Bronchial epithelial cell (primary cell): Measurements from ENCODE around the gene TMEM255B. TPM values are rescaled to one million over a fixed set of nuclear protein-coding genes. Genes with fewer than 3 reads are reported as not detected.

Experiments
- DNase-seq: peaks from one replicate; pipeline ENCODE4 v3.0.0-alpha.2; 2010; ENCODE audit warnings: low read depth
- FAIRE-seq: peaks from 2 replicates; lab custom pipeline; 2011; peaks lifted over from hg19 to GRCh38; lab: Jason Lieb, UNC
- H3K27me3 ChIP-seq: 2 replicates; pipeline ENCODE4 v1.5.1; 2011; ENCODE audit warnings: low read length; ENCODE audit not compliant: control insufficient read depth, insufficient read depth
- H3K36me3 ChIP-seq: 2 replicates; pipeline ENCODE4 v1.5.1; 2011; ENCODE audit warnings: low read length; ENCODE audit not compliant: control insufficient read depth, insufficient read depth
- H3K4me3 ChIP-seq: 2 replicates; pipeline ENCODE4 v1.5.1; 2011; ENCODE audit warnings: mild to moderate bottlenecking, low read depth, low read length, control low read depth
- total RNA-seq: library from RNA; depleted of rRNA; stranded (reverse); fragments of >200 nt; gene quantifications from 2 replicates; pipeline ENCODE4 v1.2.1, GENCODE V29; 2014
- TF ChIP-seq, protein P1 (sequence below): IDR thresholded peaks from 2 replicates; pipeline ENCODE4 v1.5.1; 2011; ENCODE audit warnings: mild to moderate bottlenecking, moderate library complexity, low read length, control low read depth, inconsistent platforms; ENCODE audit not compliant: insufficient read depth, severe bottlenecking

The TMEM255B gene
- total RNA-seq, 1 donor from 2014 or later = 5.3 TPM

DNA sequence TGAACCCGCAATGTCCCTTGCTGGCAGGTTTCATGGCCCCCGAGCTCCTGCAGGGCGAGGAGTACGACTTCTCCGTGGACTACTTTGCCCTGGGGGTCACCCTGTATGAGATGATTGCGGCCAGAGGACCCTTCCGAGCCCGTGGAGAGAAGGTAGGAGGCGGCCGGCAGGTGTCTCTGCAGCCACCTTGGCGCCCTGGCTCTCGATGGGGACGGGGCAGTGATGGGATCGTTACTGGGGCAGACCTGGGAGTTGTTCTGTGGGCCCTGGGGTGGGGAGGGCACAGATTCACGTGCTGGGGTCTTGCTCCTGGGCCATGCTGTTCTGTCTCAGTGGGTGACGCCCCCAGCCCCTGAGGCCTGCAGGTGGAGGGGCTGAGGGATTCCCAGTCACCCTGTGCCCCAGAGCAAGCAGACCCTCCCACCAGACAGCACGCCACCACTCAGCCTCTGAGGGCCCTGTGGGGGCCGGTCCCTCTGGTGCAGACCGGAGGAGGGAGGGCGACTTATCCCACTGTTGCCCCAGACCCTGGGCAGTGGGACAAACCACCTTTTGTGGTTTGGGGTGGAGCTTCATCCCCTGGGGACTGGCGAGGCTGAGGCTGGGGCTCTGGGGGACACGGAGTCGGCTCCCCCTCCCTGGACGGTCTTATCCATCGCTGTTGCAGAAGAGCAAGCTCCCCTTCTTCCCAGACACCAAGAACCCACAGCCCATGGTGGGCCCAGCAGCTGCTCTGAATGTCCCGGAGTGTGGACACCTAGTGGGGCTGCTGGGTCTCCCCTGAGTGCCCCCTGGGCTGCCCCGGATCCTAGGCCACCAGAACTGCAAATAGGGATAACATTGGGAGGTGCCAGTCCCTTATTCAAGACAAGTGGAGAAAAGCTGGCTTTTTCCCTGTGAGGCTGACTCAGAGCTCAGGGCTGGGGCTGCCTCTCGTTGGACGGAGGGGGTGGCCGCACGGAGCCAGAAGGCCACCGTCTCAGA lies 27.5 kb upstream of the TMEM255B start:
- TF ChIP-seq, protein P1, sequence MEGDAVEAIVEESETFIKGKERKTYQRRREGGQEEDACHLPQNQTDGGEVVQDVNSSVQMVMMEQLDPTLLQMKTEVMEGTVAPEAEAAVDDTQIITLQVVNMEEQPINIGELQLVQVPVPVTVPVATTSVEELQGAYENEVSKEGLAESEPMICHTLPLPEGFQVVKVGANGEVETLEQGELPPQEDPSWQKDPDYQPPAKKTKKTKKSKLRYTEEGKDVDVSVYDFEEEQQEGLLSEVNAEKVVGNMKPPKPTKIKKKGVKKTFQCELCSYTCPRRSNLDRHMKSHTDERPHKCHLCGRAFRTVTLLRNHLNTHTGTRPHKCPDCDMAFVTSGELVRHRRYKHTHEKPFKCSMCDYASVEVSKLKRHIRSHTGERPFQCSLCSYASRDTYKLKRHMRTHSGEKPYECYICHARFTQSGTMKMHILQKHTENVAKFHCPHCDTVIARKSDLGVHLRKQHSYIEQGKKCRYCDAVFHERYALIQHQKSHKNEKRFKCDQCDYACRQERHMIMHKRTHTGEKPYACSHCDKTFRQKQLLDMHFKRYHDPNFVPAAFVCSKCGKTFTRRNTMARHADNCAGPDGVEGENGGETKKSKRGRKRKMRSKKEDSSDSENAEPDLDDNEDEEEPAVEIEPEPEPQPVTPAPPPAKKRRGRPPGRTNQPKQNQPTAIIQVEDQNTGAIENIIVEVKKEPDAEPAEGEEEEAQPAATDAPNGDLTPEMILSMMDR = no peak
- no peak overlapping the region for H3K4me3 ChIP-seq
- FAIRE-seq (no peak), DNase-seq (no peak)
- no peaks in the 10 kb centered on the region for H3K36me3 ChIP-seq
- no peaks in the 10 kb centered on the region for H3K27me3 ChIP-seq

DNA sequence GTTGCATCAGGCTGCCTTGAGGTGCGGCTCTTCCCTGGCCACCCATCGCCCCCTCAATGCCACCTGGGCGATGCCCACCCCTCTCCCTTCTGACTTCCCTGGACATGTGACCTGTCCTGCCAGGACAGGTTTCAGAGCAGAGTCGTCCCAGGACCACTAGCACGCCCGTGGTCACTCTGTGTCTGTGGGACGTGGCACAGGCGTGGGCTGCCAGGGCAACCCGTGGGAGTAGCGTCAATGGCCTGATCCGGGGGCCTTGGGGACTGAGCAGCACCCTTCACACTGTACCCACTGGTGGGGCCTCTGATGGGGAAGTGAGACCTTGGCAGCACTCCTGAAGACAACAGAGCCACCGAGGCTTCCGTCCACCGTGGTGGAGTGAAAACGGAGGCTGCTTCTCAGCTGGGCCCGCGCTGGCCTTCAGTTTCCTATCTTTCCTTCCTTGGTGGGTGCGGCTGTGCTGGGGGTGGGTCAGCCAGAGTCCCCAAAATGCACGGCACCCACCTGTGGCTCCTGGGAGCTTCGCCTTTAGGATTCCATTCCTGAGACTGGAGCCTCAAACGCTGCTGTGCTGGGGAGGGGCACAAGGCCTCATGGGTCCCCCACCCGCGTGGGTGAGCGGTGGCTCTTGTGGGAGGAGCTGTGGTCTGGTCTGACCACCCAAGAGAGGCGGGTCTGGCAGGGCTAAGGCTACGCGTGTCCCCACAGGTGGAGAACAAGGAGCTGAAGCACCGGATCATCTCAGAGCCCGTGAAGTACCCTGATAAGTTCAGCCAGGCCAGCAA lies 26.7 kb upstream of the TMEM255B start:
- no peak for FAIRE-seq
- DNase-seq = no peak
- Histone ChIP-seq H3K4me3 (no peak overlapping the region), H3K36me3 (no peaks in the 10 kb centered on the region), H3K27me3 (no peaks in the 10 kb centered on the region)
- TF ChIP-seq, protein P1 = no peak

DNA sequence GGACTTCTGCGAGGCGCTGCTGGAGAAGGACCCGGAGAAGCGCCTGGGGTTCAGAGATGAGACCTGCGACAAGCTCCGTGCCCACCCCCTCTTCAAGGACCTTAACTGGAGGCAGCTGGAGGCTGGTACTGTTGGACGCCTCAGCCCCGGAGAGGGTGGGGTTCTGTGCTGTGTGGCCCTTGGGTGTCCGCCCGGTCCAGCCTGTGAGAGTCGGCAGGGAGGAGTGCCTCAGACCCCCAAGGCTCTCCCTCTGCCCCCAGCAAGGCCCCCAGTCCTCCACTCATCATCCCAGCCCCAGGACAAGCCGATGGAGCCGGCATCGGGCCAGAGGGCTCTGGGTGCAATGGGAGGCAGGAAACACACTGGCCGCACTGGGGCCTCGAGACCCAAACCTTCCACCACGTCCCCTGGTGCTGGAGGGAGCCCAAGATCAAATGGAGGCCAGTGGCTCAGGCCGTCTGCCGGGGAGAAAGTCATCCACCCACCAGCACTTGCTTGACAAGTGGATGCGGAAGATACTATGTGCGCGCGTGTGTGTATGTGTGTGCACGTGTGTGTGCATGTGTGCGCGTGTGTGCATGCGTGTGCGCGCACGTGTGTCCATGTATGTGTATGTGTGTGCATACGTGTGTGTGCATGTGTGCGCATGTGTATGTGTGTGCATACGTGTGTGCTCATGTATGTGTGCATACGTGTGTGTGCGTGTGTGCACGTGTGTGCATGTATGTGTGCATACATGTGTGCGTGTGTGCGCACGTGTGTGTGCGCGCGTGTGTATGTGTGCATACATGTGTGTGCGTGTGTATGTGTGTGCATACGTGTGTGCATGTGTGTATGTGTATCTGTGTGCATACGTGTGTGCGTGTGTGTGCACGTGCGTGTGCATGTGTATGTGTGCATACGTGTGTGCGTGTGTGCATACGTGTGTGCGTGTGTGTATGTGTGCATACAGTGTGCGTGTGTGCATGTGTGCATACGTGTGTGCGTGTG lies 25.8 kb upstream of the TMEM255B start:
- DNase-seq = no peak
- Histone ChIP-seq H3K27me3 (no peaks in the 10 kb centered on the region), H3K4me3 (no peak overlapping the region), H3K36me3 (no peaks in the 10 kb centered on the region)
- FAIRE-seq = peak; percentile 98
- TF ChIP-seq, protein P1 = no peak

DNA sequence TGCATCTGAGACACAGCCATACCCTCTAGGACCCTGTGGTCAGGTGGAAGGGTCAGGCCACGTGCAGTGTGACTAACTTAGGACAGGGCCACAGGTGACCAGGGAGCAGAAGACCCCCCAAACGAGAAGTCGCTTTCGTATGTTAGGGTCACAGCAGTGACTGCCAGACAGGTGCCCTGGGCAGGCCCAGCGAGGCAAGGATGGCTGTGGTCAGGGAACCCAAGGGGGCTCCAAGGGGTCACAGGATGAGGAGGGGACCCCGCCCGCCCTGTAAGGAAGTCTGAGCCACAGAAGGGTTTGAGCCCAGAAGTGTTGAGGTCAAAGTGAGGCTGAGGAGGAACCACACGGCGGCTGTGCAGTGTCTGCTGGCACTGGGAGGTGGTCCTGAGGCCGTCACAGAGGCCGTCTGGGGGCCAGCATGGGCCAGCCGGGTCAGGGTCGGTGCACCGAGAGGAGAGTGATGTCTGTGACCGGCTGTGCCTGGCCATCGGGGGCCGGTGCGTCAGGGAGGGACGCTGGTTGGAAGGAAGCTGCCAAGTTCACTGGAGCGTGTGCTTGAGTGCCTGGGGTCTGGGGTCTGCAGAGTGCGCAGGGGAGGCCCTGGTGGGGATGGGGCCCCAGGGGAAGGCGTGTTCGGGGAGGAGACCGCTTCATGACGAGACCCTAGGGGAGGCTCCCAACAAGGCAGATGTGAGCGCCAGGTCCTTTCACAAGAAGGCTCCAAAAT lies 24.8 kb upstream of the TMEM255B start:
- H3K27me3 ChIP-seq = no peaks in the 10 kb centered on the region
- no peak overlapping the region for H3K4me3 ChIP-seq
- TF ChIP-seq, protein P1 = no peak
- FAIRE-seq (no peak), DNase-seq (no peak)
- H3K36me3 ChIP-seq = no peaks in the 10 kb centered on the region

DNA sequence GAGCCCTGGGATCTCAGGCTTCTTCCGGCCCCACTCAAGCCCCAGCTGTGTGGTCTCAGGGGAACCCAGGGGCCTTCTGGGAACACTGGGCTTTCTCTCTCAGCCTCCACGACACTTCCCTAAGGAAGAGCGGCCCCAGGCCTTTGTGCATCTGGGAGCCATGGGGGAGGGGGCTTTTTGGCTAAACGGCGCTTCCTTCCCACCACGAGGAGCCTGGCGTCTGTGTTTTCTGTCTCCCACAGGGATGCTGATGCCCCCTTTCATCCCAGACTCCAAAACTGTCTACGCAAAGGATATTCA lies 24.2 kb upstream of the TMEM255B start:
- TF ChIP-seq, protein P1 = no peak
- FAIRE-seq (no peak), DNase-seq (no peak)
- no peak overlapping the region for H3K4me3 ChIP-seq
- no peaks in the 10 kb centered on the region for H3K36me3 ChIP-seq
- H3K27me3 ChIP-seq = no peaks in the 10 kb centered on the region
